ENCODE measurements around the gene CUL3.

CUL3 gene

DNA sequence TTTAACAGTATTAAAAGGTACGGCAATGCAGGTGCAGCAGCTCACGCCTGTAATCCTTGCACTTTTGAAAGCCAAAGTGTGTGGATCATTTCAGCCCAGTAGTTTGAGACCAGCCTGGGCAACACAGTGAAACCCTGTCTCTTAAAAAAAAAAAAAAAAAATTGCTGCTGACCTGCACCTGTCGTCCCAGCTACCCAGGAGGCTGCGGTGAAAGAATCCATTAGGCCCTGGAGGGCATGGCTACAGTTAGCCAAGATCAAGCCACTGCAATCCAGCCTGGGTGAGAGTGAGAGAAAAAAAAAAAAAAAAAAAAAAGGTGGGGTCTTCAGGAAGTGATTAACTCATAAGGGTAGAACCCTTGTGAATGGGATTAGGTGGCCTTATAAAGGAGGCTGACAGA lies 12.8 kb downstream of the CUL3 start:
- peaks cover 32% of the 10 kb centered on the region for H3F3A ChIP-seq (ENCODE audit: insufficient read depth)
- H3K9ac ChIP-seq (ENCODE audit: low read length) = peak overlapping the region; percentile 26; the same call in 1 of the 2 replicates
- H3K36me3 ChIP-seq (ENCODE audit: low read length) = peaks cover 7% of the 10 kb centered on the region; the same call in 1 of the 2 replicates
- no peak overlapping the region for H2AFZ ChIP-seq (ENCODE audit: low read depth, low read length, severe bottlenecking)
- peaks cover 100% of the 10 kb centered on the region for H3K79me2 ChIP-seq (ENCODE audit: insufficient read depth, low read length)
- no peaks in the 10 kb centered on the region for H3K9me3 ChIP-seq (ENCODE audit: insufficient read depth, low read length)
- TF ChIP-seq EZH2phosphoT487 (conservative IDR thresholded peaks at IDR 0.05; ENCODE audit: low read length) = no peak
- TF ChIP-seq, protein P1, sequence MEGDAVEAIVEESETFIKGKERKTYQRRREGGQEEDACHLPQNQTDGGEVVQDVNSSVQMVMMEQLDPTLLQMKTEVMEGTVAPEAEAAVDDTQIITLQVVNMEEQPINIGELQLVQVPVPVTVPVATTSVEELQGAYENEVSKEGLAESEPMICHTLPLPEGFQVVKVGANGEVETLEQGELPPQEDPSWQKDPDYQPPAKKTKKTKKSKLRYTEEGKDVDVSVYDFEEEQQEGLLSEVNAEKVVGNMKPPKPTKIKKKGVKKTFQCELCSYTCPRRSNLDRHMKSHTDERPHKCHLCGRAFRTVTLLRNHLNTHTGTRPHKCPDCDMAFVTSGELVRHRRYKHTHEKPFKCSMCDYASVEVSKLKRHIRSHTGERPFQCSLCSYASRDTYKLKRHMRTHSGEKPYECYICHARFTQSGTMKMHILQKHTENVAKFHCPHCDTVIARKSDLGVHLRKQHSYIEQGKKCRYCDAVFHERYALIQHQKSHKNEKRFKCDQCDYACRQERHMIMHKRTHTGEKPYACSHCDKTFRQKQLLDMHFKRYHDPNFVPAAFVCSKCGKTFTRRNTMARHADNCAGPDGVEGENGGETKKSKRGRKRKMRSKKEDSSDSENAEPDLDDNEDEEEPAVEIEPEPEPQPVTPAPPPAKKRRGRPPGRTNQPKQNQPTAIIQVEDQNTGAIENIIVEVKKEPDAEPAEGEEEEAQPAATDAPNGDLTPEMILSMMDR (IDR thresholded peaks at IDR 0.05; ENCODE audit: insufficient read depth, low read length, poor library complexity, severe bottlenecking) = no peak
- H3K4me2 ChIP-seq (ENCODE audit: low read depth, low read length, poor library complexity, severe bottlenecking) = peak overlapping the region; percentile 98
- H3K4me3 ChIP-seq (ENCODE audit: insufficient read depth, low read length, poor library complexity, severe bottlenecking) = peak overlapping the region; percentile 33
- H3K9me2 ChIP-seq (replicated peaks; ENCODE audit: insufficient read depth, low read length) = no peaks in the 10 kb centered on the region
- peaks cover 73% of the 10 kb centered on the region for H4K20me1 ChIP-seq (ENCODE audit: low read depth, low read length)
- H3K27ac ChIP-seq (ENCODE audit: low read depth, low read length) = peak overlapping the region; percentile 80
- no peaks in the 10 kb centered on the region for H3K27me3 ChIP-seq (ENCODE audit: low read length)

DNA sequence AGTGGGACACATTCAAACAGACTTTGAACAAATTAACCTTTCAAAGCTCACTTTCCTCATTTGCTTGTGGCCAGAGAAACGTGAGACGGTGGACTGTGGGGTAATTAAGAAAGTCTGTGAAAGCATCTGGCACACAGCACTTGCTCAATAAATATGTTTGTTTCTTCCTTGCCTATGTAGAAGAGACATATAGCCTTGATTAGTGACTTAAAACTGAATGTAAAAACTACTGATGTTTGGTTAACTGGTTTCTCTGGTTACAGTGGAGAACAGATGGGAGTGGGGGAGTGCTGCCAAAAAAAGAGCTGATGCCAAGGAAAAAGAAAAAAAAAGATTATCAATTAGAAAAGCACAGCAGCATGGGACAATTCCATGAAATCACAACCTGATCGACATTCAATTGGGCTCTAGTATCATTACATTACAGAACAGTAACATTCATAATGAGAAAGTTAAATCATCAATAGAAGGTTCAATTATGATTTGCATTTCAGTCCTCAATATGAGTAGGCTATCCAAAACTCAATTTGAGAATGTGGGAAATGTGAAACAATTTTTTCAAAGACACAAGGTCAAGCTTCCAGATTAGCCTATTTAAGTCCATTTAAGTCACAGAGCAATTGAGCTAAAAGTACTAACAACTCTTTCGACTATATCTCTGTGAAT lies 14.7 kb downstream of the CUL3 start:
- Histone ChIP-seq H2AFZ (ENCODE audit: low read depth, low read length, severe bottlenecking) (no peak overlapping the region), H3K27me3 (ENCODE audit: low read length) (no peaks in the 10 kb centered on the region), H3K9me2 (replicated peaks; ENCODE audit: insufficient read depth, low read length) (no peaks in the 10 kb centered on the region), H3K4me3 (ENCODE audit: insufficient read depth, low read length, poor library complexity, severe bottlenecking) (no peak overlapping the region), H4K20me1 (ENCODE audit: low read depth, low read length) (peaks cover 68% of the 10 kb centered on the region), H3F3A (ENCODE audit: insufficient read depth) (peaks cover 16% of the 10 kb centered on the region), H3K27ac (ENCODE audit: low read depth, low read length) (peak overlapping the region; percentile 12; the same call in 1 of the 2 replicates), H3K4me2 (ENCODE audit: low read depth, low read length, poor library complexity, severe bottlenecking) (peak overlapping the region; percentile 98), H3K9me3 (ENCODE audit: insufficient read depth, low read length) (no peaks in the 10 kb centered on the region), H3K79me2 (ENCODE audit: insufficient read depth, low read length) (peaks cover 100% of the 10 kb centered on the region), H3K36me3 (ENCODE audit: low read length) (peaks cover 17% of the 10 kb centered on the region), H3K9ac (ENCODE audit: low read length) (0 out of 2 replicates have a peak overlapping the region, but pooled peaks have one; percentile 8)
- TF ChIP-seq, protein P1 (IDR thresholded peaks at IDR 0.05; ENCODE audit: insufficient read depth, low read length, poor library complexity, severe bottlenecking) = no peak
- TF ChIP-seq EZH2phosphoT487 (conservative IDR thresholded peaks at IDR 0.05; ENCODE audit: low read length) = no peak

- no peaks in the 10 kb centered on the region for H3K9me3 ChIP-seq (ENCODE audit: insufficient read depth, low read length)
- H3K4me3 ChIP-seq (ENCODE audit: insufficient read depth, low read length, poor library complexity, severe bottlenecking) = no peak overlapping the region
- H3F3A ChIP-seq (ENCODE audit: insufficient read depth) = peaks cover 8% of the 10 kb centered on the region
- peaks cover 100% of the 10 kb centered on the region for H3K79me2 ChIP-seq (ENCODE audit: insufficient read depth, low read length)
- no peaks in the 10 kb centered on the region for H3K27me3 ChIP-seq (ENCODE audit: low read length)
- no peak overlapping the region for H2AFZ ChIP-seq (ENCODE audit: low read depth, low read length, severe bottlenecking)
- no peak overlapping the region for H3K9ac ChIP-seq (ENCODE audit: low read length)
- no peak overlapping the region for H3K27ac ChIP-seq (ENCODE audit: low read depth, low read length)
- peak overlapping the region; percentile 98 for H3K4me2 ChIP-seq (ENCODE audit: low read depth, low read length, poor library complexity, severe bottlenecking)
- H3K36me3 ChIP-seq (ENCODE audit: low read length) = peaks cover 17% of the 10 kb centered on the region
- no peaks in the 10 kb centered on the region for H3K9me2 ChIP-seq (replicated peaks; ENCODE audit: insufficient read depth, low read length)
- H4K20me1 ChIP-seq (ENCODE audit: low read depth, low read length) = peaks cover 76% of the 10 kb centered on the region
- no peak for TF ChIP-seq EZH2phosphoT487 (conservative IDR thresholded peaks at IDR 0.05; ENCODE audit: low read length)
- TF ChIP-seq, protein P1 (IDR thresholded peaks at IDR 0.05; ENCODE audit: insufficient read depth, low read length, poor library complexity, severe bottlenecking) = no peak
Measured at GRCh38 chr2:224569654-224570053, 15.5 kb downstream of the CUL3 start.
